Activated T-helper 1 cell treated with anti-CD3 and anti-CD28 coated beads, Interleukin-12 subunit alpha, Interleukin-12 subunit beta, Interleukin-2, Interleukin-4 antibody, amounts not matched to agents 30 ng/mL and 10 ng/mL and 1 ng/mL, durations not matched to agents 14 hours and 24 hours and 36 hours (primary cell): Measurements from ENCODE around the gene PTGIR. TPM values are rescaled to one million over a fixed set of nuclear protein-coding genes. Genes with fewer than 3 reads are reported as not detected.

Experiments used
- DNase-seq: peaks from one replicate; pipeline ENCODE4 v3.0.0; 2021; ENCODE audit warnings: low spot score
- H3K27ac Mint-ChIP-seq: one replicate; pipeline ENCODE4 v1.8.0; 2021; ENCODE audit warnings: mild to moderate bottlenecking, mixed read lengths
- H3K27me3 Mint-ChIP-seq: one replicate; pipeline ENCODE4 v1.8.0; 2022; ENCODE audit warnings: mild to moderate bottlenecking, moderate library complexity, mixed read lengths; ENCODE audit not compliant: insufficient read depth
- H3K36me3 Mint-ChIP-seq: one replicate; pipeline ENCODE4 v1.8.0; 2021; ENCODE audit warnings: low read depth, mixed read lengths
- H3K4me1 Mint-ChIP-seq: one replicate; pipeline ENCODE4 v1.8.0; 2021; ENCODE audit warnings: low read depth, mixed read lengths
- H3K4me3 Mint-ChIP-seq: one replicate; pipeline ENCODE4 v1.8.0; 2021; ENCODE audit warnings: mild to moderate bottlenecking, moderate library complexity, mixed read lengths
- H3K9me3 Mint-ChIP-seq: one replicate; pipeline ENCODE4 v1.8.0; 2021; ENCODE audit warnings: mixed read lengths
- intact Hi-C: fragments of 100-400 bp; cut with micrococcal nuclease; formaldehyde crosslinking; loops from one replicate; pipeline ENCODE4 v1.15.1; 2024
- total RNA-seq: library from RNA; stranded (reverse); gene quantifications from 2 replicates; pipeline ENCODE4 v1.2.3, GENCODE V29; 2022

Gene PTGIR
- total RNA-seq, 1 donor from 2014 or later: 217 TPM

- Mint-ChIP-seq H3K27ac (no peak overlapping the region), H3K4me3 (no peak overlapping the region), H3K9me3 (no peaks in the 10 kb centered on the region), H3K4me1 (peaks cover 9% of the 10 kb centered on the region), H3K27me3 (peaks cover 15% of the 10 kb centered on the region), H3K36me3 (peaks cover 1% of the 10 kb centered on the region)
- peak; percentile 2 for DNase-seq
- intact Hi-C loops: no loop called here
These were observed 53.4 kb downstream of the PTGIR start for GRCh38 chr19:46571495-46571894.

Other genes with a start within 250 kb of the PTGIR start
- gene CCDC8, start 211.5 kb downstream of the PTGIR start, total RNA-seq: not detected in 2 replicates
- not detected in 2 replicates for gene PNMA8C, start 196.2 kb downstream of the PTGIR start, total RNA-seq
- gene PNMA8A, start 153.5 kb downstream of the PTGIR start, total RNA-seq: not detected in 2 replicates
- gene PNMA8B, start 129.2 kb downstream of the PTGIR start, total RNA-seq: not detected in 2 replicates
- 568 and 578 TPM in 2 replicates for gene CALM3, start 23.8 kb downstream of the PTGIR start, total RNA-seq
- 17.8 and 18.6 TPM in 2 replicates for gene GNG8, start 11.1 kb upstream of the PTGIR start, total RNA-seq
- 4.3 and 5.7 TPM in 2 replicates for gene DACT3, start 36.1 kb upstream of the PTGIR start, total RNA-seq
- gene PRKD2, start 92.0 kb upstream of the PTGIR start, total RNA-seq: 88.6 and 92.9 TPM in 2 replicates
- gene FKRP, start 121.0 kb upstream of the PTGIR start, total RNA-seq: 25.1 and 26.6 TPM in 2 replicates
- 106 and 116 TPM in 2 replicates for gene STRN4, start 121.4 kb upstream of the PTGIR start, total RNA-seq
- 264 and 267 TPM in 2 replicates for gene SLC1A5, start 163.5 kb upstream of the PTGIR start, total RNA-seq
- gene AP2S1, start 225.8 kb upstream of the PTGIR start, total RNA-seq: 96.4 and 98.1 TPM in 2 replicates
- gene ARHGAP35, start 235.9 kb upstream of the PTGIR start, total RNA-seq: 22.4 and 22.6 TPM in 2 replicates